ENCODE measurements around the gene TAS2R46. TPM values are rescaled to one million over a fixed set of nuclear protein-coding genes. Genes with fewer than 3 reads are reported as not detected.

Gene TAS2R46
- total RNA-seq, 1 donor from 2014 or later = 2.1 TPM

DNA sequence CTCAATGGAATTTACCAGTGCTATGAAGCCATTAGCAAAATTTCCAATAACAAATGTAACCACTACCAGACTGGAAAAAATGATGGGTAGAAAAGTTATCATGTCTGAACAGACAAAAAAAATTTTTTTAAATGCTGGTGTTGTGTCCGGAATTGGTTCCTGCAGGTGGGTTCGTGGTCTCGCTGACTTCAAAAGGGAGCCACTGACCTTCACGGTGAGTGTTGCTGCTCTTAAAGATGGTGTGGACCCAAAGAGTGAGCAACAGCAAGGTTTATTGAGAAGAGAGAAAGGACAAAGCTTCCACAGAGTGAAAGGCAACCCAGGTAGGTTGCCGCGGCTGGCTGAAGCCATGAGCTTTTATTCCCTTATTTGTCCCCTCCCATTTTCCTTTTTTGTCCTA is 30.0 kb upstream of the TAS2R46 start, which contains the start of gene TAS2R43:
Gene TAS2R43, minus strand, starts transcription at position 186 of the 400 bp plus-strand sequence. Its CDS starts 84 bp downstream, at position 102.
- TF ChIP-seq, protein P1, sequence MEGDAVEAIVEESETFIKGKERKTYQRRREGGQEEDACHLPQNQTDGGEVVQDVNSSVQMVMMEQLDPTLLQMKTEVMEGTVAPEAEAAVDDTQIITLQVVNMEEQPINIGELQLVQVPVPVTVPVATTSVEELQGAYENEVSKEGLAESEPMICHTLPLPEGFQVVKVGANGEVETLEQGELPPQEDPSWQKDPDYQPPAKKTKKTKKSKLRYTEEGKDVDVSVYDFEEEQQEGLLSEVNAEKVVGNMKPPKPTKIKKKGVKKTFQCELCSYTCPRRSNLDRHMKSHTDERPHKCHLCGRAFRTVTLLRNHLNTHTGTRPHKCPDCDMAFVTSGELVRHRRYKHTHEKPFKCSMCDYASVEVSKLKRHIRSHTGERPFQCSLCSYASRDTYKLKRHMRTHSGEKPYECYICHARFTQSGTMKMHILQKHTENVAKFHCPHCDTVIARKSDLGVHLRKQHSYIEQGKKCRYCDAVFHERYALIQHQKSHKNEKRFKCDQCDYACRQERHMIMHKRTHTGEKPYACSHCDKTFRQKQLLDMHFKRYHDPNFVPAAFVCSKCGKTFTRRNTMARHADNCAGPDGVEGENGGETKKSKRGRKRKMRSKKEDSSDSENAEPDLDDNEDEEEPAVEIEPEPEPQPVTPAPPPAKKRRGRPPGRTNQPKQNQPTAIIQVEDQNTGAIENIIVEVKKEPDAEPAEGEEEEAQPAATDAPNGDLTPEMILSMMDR (IDR thresholded peaks at IDR 0.05; ENCODE audit: insufficient read depth, low read length, severe bottlenecking) = no peak
- FAIRE-seq (no peak), DNase-seq (ENCODE audit: low read depth) (no peak)
- H3K4me3 ChIP-seq (ENCODE audit: low read depth, low read length) = no peak within 1 kb of the TSS
- H3K36me3 ChIP-seq (ENCODE audit: control insufficient read depth, insufficient read depth, low read length) = no peaks in the 10 kb centered on the region
- H3K27me3 ChIP-seq (ENCODE audit: control insufficient read depth, insufficient read depth, low read length) = no peaks in the 10 kb centered on the region

DNA sequence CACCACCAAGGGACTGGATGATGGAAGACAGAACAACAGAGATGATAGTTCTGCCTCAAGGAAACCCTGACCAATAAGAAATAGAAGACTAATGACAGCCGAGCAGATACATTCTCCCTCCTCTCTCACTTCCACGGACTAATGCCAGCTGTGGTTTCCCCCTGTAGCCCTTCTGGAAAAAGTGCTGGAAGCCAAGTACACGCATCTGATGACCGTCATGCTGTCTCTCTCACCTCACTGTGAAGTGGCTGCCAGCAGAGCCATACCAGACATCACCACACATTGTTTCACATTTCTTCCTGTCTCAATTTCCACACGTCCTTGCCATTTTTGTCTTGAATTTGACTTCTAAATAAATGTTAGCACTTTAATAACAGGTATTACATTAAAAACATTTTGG is 27.2 kb upstream of the TAS2R46 start:
- H3K36me3 ChIP-seq (ENCODE audit: control insufficient read depth, insufficient read depth, low read length) = no peaks in the 10 kb centered on the region
- H3K4me3 ChIP-seq (ENCODE audit: low read depth, low read length) = no peak overlapping the region
- TF ChIP-seq, protein P1 (IDR thresholded peaks at IDR 0.05; ENCODE audit: insufficient read depth, low read length, severe bottlenecking) = no peak
- DNase-seq (ENCODE audit: low read depth) (no peak), FAIRE-seq (no peak)
- no peaks in the 10 kb centered on the region for H3K27me3 ChIP-seq (ENCODE audit: control insufficient read depth, insufficient read depth, low read length)

- Histone ChIP-seq H3K36me3 (ENCODE audit: control insufficient read depth, insufficient read depth, low read length) (no peaks in the 10 kb centered on the region), H3K27me3 (ENCODE audit: control insufficient read depth, insufficient read depth, low read length) (no peaks in the 10 kb centered on the region), H3K4me3 (ENCODE audit: low read depth, low read length) (no peak overlapping the region)
- FAIRE-seq (no peak), DNase-seq (ENCODE audit: low read depth) (no peak)
- TF ChIP-seq, protein P1 (IDR thresholded peaks at IDR 0.05; ENCODE audit: insufficient read depth, low read length, severe bottlenecking) = no peak
Observed at GRCh38 chr12:11085419-11085818, 23.3 kb upstream of the TAS2R46 start.

DNA sequence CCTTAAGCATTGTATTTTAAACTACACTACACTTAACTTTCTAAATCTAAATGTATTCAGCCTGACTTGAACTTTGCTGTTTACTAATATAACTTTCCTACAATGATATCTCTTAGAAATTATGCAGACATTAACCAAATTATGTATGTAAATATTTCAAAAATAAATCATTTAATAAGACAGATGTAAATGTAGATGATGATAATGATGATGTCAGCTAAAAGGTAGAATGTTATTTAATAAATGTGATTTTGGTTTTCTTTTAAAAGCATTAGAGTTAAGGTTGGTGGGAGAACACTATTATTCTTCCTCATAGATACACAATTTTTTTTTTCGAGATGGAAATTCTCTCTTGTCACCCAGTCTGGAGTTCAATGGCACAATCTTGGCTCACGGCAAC is 19.9 kb upstream of the TAS2R46 start:
- H3K27me3 ChIP-seq (ENCODE audit: control insufficient read depth, insufficient read depth, low read length) = no peaks in the 10 kb centered on the region
- H3K4me3 ChIP-seq (ENCODE audit: low read depth, low read length) = no peak overlapping the region
- H3K36me3 ChIP-seq (ENCODE audit: control insufficient read depth, insufficient read depth, low read length) = no peaks in the 10 kb centered on the region
- DNase-seq (ENCODE audit: low read depth) (no peak), FAIRE-seq (no peak)
- TF ChIP-seq, protein P1 (IDR thresholded peaks at IDR 0.05; ENCODE audit: insufficient read depth, low read length, severe bottlenecking) = no peak

DNA sequence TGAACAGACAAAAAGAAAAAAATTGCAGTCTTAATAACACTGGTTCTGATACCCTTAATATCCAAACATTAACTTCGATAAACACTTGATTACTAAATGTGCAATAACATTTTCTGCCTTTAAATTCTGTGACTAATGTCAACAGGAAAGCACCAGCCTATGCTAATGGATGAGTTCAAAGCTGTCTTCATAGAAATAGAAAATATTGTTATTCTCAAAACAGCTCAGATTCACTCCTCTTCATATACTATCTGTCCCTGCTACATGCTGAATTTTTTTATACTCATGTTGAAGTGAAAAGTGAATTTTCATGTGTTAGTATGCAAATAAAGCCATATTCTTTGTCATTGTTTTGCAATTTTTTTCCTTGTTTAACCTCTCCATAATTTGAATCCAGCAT is 16.2 kb upstream of the TAS2R46 start:
- DNase-seq (ENCODE audit: low read depth) (no peak), FAIRE-seq (no peak)
- TF ChIP-seq, protein P1 (IDR thresholded peaks at IDR 0.05; ENCODE audit: insufficient read depth, low read length, severe bottlenecking) = no peak
- no peaks in the 10 kb centered on the region for H3K27me3 ChIP-seq (ENCODE audit: control insufficient read depth, insufficient read depth, low read length)
- no peaks in the 10 kb centered on the region for H3K36me3 ChIP-seq (ENCODE audit: control insufficient read depth, insufficient read depth, low read length)
- no peak overlapping the region for H3K4me3 ChIP-seq (ENCODE audit: low read depth, low read length)

GRCh38 chr12:11075642-11076041 is 13.5 kb upstream of the TAS2R46 start:
- TF ChIP-seq, protein P1 (IDR thresholded peaks at IDR 0.05; ENCODE audit: insufficient read depth, low read length, severe bottlenecking) = no peak
- Histone ChIP-seq H3K36me3 (ENCODE audit: control insufficient read depth, insufficient read depth, low read length) (no peaks in the 10 kb centered on the region), H3K4me3 (ENCODE audit: low read depth, low read length) (no peak overlapping the region), H3K27me3 (ENCODE audit: control insufficient read depth, insufficient read depth, low read length) (no peaks in the 10 kb centered on the region)
- no peak for DNase-seq (ENCODE audit: low read depth)
- FAIRE-seq = no peak
